ENCODE results near the gene SERPINA9. TPM values are rescaled to one million over a fixed set of nuclear protein-coding genes. Genes with fewer than 3 reads are reported as not detected.
"Not testable (repeated sequence)": the region's sequence is repeated elsewhere in the genome, so short reads cannot be mapped to it uniquely, and the experiment has no call there.

SERPINA9 gene
- not detected for polyA plus RNA-seq (ENCODE audit: insufficient read length)

- DNase-seq = no peak
Observed at GRCh38 chr14:94476023-94476422, at the start of gene SERPINA9. SERPINA9 (minus strand) TSS chr14:94476197; CDS start chr14:94469840, 6,357 bp downstream.

- DNase-seq = no peak
Observed at GRCh38 chr14:94524093-94524492, 48.1 kb upstream of the SERPINA9 start.

DNA sequence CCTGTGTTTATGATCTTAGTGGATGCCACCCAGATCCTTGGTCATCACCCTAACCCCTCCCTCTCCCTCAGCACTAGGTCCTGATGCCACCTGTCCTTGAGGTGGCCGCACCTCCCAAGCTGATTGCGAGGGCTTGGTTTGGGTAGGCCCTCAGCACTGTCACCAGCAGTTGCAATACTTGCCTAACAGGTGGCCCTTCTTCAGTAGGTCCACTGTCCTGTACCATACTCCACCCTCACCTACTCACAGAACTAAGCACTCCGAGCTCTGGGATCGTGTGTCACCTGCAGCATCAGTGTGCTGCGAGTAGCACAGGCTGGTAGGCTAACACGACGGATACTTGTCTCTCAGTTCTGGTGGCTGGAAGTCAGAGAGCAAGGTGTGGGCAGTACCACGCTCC lies 47.3 kb upstream of the SERPINA9 start:
- DNase-seq = no peak

DNA sequence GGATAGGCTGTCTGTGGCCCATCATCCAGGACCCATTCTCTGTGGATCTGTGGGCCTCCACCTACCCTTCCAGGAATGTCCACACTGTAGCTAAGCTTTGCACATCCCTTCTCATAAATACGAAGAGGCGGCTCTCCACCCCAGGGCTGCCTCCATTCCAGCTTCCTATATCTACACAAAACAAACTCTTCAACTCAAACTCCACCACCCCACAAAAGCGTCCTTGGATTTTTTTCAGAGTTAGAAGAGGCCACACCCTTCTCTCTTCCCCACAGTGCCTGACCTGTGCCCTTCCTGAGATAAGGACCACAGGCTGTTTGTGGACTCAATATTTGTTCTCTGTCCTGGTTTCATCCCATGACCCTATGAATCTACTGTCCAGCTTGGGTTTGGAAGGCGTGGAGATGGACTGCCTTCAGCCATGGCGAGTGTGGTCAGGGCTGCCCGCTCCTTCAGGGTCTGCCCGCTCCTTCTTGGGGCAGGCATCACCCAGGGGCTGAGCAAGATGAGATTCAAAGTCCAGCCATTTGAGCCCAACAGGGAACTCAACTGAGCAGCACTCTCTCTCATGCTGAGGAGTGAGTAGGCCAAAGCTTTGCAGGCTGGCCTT lies 46.2 kb upstream of the SERPINA9 start:
- DNase-seq = no peak

DNA sequence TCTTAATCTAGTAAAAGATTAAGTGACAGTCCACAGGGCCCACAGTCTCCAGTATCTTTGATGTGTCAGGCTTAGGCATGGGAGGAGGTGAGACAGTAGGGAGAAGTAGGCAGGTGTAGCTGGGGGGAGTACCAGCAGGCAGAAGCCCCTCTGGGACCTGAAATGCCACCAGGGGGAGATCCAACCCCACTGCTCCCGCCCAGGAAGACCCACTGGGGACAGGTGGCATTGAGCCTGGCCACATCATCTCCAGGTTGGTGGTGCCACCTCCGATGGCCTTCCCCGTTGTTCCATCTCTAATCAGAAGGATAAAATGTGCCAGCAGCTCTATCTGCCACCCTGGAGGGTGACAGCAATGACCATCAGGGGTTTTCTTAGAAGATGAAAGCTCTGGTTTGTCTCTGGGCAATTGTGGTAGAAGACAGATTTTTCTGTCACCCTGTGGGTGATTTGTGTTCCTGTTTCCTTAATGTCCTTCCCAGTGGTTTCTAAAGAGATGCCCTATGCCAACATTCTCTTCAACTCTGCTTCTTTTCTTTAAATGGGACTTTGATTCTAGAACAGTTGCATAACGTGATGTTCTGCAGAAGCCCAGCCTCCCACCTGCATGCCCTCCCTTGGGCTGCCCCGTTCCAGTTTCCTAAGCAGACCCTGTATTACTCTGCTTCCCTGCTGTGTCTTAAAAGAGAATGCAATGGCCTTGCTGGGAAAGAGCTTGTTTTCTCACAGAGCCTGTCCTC lies 45.5 kb upstream of the SERPINA9 start:
- DNase-seq = no peak

- DNase-seq = no peak
Observed at GRCh38 chr14:94517641-94518257, 41.8 kb upstream of the SERPINA9 start.

DNA sequence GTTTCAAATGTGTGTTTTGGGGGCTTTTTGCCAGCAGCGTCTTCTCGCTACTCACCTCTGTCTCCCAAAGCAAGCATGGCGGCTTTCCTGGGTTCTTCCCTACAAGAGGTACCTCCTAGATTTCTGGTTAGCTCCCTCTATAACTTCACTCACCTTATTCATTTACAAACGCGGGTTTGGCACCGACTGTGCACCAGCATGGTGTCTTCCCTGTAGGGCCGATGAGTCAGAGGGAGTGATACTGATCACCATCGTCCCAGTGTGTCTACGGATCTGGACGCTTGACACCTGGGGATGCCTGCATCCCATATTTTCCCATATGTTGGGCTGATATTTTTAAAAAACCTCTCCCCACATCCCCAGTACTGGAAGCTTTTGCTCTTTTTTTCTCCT lies 41.2 kb upstream of the SERPINA9 start:
- no peak for DNase-seq

DNA sequence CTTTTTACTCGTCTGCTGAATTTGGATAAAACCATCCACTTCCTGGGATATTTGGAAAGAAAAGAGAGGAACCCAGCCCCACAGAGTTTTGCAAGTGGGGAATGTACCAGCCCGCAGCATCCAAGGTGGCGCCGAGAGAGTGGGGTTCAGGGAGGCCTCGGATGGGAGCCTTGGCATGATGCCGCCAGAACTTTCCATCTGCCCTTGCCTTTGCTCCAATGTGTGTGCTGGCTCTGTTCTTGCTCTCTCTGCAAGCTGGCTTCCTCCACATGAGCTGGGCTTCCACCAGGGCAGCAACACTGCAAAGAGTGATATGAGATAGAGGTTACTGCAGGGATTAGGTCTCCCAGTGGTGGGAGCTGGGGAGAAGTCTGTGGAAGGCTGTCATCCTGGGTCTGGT lies 39.9 kb upstream of the SERPINA9 start:
- DNase-seq = no peak

- DNase-seq = no peak
Observed at GRCh38 chr14:94515426-94515825, 39.4 kb upstream of the SERPINA9 start.

DNA sequence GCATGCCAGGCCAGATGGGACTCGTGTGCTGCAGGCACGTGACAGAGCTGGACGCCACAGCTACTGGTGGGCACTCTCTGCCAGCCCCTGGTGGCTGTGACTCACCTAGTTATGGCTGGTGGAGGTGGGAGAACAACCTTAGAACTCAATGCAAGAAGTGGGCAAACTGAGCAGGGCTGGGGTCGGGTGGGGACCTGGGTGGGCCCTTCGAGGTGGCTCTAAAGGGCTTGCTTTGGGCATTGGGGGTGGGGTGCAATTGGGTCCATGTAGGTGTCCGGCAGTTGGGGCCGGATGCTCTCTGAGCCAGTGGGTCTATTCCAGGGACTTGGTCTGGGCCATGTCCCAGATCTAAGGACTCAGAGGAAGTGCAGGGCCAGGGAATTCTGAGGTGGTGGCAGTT lies 38.4 kb upstream of the SERPINA9 start:
- no peak for DNase-seq

DNA sequence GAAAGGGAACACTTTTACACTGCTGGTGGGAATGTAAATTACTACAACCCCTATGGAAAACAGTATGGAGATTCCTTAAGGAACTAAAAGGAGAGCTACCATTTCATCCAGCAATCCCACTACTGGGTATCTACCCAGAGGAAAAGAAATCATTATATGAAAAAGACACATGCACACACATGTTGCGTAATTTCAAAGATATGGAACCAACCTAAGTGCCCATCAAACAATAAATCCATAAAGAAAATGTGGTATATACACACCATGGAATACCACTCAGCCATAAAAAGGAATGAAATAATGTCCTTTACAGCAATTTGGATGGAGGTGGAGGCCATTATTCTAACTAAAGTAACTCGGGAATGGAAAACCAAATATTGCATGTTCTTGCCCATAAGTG lies 34.5 kb upstream of the SERPINA9 start:
- not testable (repeated sequence) for DNase-seq

DNA sequence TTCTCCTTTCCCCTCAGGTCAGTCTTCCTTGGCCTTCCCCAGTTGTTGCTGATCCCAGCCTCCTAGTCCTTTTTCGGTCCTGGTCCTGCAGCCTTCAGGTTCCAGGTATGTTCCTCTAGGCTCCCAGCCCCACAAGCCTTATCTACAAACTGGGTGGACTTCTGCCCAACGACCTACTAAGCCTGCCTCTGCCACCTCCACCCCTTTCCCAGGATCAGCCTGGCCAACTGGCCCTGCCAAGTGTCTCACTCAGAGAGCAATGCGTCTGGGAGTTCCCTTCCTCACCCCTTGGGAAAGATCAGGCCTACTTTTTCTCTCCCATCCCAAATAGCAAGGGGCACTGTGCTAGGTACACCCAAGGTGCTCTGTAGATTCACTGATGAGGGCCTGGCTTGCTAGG lies 33.4 kb upstream of the SERPINA9 start, which contains the start of gene SERPINA12:
TSS of gene SERPINA12 (minus strand) at position 114 of the 400 bp plus-strand sequence. CDS start 11,072 bp downstream, outside the sequence.
- DNase-seq = no peak

DNA sequence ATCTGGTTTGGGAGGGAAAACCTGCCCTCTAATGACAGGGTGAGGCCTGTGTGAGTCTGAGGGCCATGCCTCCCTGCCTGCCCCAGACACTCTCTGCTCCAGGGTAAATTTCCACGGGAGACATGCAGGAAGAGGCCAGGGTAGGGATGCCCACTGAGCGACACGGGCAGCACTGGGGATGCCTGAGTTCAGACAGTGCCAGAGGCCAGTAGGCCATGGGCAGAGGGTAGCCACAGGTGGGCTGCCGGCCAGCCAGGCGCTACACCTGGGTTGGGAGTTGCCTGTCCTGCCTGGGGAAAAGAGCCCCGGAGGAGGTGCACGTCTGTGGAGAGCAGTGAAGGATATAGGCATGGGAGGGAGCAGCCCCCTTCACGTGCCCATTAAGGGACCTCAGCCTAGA lies 29.6 kb upstream of the SERPINA9 start:
- no peak for DNase-seq

DNA sequence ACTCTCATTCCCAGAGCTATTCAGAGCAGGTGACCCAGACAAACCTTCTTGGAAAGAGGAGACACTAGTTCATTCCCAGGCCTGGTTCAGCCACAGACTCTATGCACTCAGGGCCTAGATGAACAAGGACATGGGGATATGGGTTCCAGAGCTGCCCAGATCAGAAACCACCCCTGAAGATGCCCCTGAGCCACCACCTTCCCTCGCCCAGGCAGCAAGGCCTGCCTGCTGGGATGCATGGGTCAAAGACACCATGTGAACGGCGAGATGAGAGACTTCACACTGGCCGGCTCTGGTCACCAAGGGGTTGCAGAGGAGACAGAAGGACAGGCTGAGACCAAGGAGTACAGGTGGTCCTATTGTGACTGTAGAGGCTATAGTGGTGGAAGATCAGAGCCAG lies 29.2 kb upstream of the SERPINA9 start:
- no peak for DNase-seq

- DNase-seq = no peak
Observed at GRCh38 chr14:94501588-94502516, 25.9 kb upstream of the SERPINA9 start.

GRCh38 chr14:94500264-94500663 lies 24.3 kb upstream of the SERPINA9 start:
- no peak for DNase-seq

DNA sequence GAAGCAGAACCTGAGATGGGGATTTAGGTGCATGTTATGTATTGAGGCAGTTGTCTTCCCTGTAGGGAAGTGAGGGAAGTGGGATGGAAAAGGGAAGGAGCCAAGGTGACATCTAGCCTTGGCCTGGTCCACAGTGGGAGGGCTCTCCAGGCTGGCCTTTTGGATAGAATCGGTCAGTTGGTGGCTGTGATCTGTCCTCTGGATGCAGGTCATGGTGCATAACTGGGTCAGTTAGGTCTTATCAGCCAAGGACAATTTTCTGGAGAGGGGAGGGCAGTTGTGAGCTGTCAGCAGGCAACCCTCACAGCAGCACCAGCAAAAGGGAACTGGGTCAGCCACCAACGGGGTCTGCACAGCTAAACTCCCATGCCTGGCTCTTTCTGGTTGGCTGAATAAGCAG lies 23.7 kb upstream of the SERPINA9 start:
- DNase-seq = no peak

DNA sequence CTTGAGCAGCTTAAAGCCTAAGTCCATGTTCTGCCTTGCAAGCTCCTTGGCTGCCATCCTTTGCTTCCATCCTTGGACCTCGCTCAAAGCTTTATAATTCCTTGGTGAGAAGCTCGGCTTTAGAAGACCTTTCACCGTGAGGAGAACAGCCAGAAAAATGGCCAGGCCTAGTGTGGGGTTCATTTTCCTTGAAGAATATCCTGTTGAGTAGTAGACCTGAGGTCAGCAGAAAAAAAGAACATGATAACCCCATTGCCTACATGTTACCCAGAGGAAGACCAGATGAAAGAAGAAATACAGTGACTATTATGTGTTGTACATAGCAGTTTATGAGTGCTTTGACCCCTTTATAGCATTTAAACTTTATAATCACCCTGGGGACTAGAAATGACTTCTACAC lies 22.2 kb upstream of the SERPINA9 start:
- DNase-seq = no peak

GRCh38 chr14:94494085-94494484 lies 18.1 kb upstream of the SERPINA9 start:
- DNase-seq = no peak

DNA sequence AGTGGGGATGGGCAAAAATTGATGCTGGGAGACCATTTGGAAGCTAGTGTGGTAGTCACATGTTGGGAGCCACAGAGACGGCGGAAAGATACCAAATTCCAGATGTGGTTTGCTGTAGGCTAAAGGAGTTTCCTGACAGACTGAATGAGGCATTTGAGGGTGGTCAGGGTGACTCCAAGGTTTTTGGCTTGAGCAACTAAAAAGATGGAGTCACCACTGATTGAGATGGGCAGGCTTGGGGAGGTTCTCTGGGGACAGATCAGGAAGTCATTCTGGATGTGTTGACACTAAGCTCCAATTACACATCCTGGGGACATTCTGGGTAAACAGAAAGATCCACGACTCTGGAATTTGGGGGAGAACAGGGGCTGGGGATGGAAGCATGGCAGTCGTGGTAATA lies 15.5 kb upstream of the SERPINA9 start:
- DNase-seq = no peak

DNA sequence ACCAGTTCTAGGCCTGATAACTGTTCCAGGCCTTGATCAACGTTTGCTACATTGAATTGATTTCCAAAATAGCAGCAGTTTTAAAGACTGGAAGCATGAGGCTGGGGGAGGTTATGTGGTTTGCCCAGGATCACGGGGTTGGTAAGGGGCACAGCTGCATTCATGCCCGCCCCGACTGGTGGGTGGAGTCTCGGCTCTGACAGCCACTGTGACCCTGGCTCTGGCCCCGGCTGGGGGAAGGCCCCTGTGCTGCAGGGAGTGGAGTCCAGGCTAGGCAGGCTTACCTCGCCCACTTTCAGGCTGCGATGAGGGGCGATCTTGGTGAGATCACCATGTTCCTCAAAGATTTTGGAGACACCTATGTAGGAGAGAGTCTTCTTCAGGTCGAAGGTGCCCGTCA lies 13.3 kb upstream of the SERPINA9 start:
- DNase-seq = no peak

- DNase-seq = no peak
Observed at GRCh38 chr14:94486883-94487282, 10.9 kb upstream of the SERPINA9 start.

Measured in hindlimb muscle (tissue), 1 donor.